NCI-H460 (cell line): ENCODE measurements around the gene TCFL5. TPM values are rescaled to one million over a fixed set of nuclear protein-coding genes. Genes with fewer than 3 reads are reported as not detected.

Experiments
- DNase-seq: peaks from one replicate; pipeline ENCODE4 v3.0.0-alpha.2; 2016; ENCODE audit warnings: low read depth; ENCODE audit errors: extremely low read depth
- total RNA-seq: library from RNA; depleted of rRNA; stranded (reverse); fragments of >200 nt; shearing (Covaris generic); gene quantifications from 2 replicates; pipeline ENCODE4 v1.2.3, GENCODE V29; 2014

The TCFL5 gene
- total RNA-seq, 1 experiment from 2014 or later = 15.1 TPM

GRCh38 chr20:62838128-62838891 is 23.3 kb downstream of the TCFL5 start:
- DNase-seq = no peak

- no peak for DNase-seq
Measured at GRCh38 chr20:62837790-62838127, 23.9 kb downstream of the TCFL5 start.

- DNase-seq = no peak
Measured at GRCh38 chr20:62836967-62837490, 24.6 kb downstream of the TCFL5 start.

GRCh38 chr20:62835931-62836861 is 25.4 kb downstream of the TCFL5 start:
- no peak for DNase-seq

GRCh38 chr20:62834967-62835730 is 26.5 kb downstream of the TCFL5 start:
- DNase-seq = no peak

- no peak for DNase-seq
Measured at GRCh38 chr20:62832951-62833391, 28.7 kb downstream of the TCFL5 start.

- no peak for DNase-seq
Measured at GRCh38 chr20:62832212-62832922, 29.3 kb downstream of the TCFL5 start.

GRCh38 chr20:62831854-62832211 is 29.8 kb downstream of the TCFL5 start:
- DNase-seq = no peak

- DNase-seq = no peak
Measured at GRCh38 chr20:62831361-62831788, 30.2 kb downstream of the TCFL5 start.

GRCh38 chr20:62830821-62831220 is 30.8 kb downstream of the TCFL5 start:
- DNase-seq = no peak

- DNase-seq = no peak
Measured at GRCh38 chr20:62830251-62830650, 31.4 kb downstream of the TCFL5 start.

- no peak for DNase-seq
Measured at GRCh38 chr20:62829231-62830230, 32.1 kb downstream of the TCFL5 start.

- DNase-seq = no peak
Measured at GRCh38 chr20:62828511-62829230, 33.0 kb downstream of the TCFL5 start.

- no peak for DNase-seq
Measured at GRCh38 chr20:62828051-62828450, 33.6 kb downstream of the TCFL5 start.

GRCh38 chr20:62827311-62828038 is 34.1 kb downstream of the TCFL5 start:
- DNase-seq = no peak

- DNase-seq = no peak
Measured at GRCh38 chr20:62826646-62827310, 34.8 kb downstream of the TCFL5 start.
